GM12865 (cell line): ENCODE results near the gene STRN3.
"Not testable (repeated sequence)": the region's sequence is repeated elsewhere in the genome, so short reads cannot be mapped to it uniquely, and the experiment has no call there.

Experiments
- DNase-seq: peaks from one replicate; pipeline ENCODE4 v3.0.0; 2010; ENCODE audit warnings: low read depth
- H3K4me3 ChIP-seq: 2 replicates; pipeline ENCODE4 v1.5.1; 2011; ENCODE audit warnings: mild to moderate bottlenecking, low read depth, low read length, control low read depth
- TF ChIP-seq, protein P1 (sequence below): IDR thresholded peaks from 2 replicates; pipeline ENCODE4 v1.5.1; 2011; ENCODE audit warnings: low read length, control low read depth, low read depth, inconsistent platforms; ENCODE audit not compliant: insufficient read depth; ENCODE audit errors: missing control alignments

Gene STRN3

DNA sequence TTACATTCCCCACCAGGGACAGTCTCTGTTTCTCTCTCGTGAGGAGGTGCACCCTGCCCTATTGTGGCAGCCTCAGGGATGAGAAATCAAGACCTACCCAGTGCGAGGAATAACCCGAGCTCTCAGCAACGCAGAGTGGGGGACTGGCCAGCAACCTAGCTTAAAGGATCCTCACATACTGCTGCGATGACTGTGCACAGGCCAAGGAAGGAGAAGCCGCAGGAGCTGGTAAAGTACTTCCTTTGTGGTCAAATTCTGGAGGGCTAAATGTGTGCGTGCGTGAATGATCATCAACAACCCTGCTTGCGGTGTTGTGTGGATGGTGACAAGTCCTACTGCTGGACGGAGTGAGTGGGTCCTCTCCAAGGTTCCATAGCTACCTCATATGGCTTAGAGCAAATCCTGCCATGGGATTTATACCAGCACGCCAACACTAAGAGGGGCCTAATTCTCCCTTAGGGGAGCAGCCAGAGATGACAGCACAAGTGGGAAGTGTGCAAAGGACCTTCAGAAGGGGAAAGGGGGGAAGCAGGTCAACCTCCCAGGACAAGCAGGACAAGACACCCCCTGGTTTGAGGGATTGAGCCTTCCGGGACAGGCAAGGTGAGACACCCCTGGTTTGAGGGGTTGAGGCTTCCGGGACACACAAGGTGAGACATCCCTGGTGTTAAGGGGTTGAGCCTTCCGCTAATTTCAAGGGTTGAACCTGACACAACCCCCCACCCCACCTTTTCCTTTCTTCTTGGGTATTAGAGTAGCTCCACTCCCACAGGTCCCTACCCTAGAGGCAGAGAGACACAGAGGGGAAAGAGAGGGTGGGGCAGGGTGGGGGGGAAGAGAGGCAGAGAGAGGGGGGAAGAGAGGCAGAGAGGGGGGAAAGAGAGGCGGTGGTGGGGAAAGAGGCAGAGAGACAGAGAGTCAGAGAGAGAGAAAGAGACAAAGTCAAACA is 59.5 kb downstream of the STRN3 start:
- TF ChIP-seq, protein P1, sequence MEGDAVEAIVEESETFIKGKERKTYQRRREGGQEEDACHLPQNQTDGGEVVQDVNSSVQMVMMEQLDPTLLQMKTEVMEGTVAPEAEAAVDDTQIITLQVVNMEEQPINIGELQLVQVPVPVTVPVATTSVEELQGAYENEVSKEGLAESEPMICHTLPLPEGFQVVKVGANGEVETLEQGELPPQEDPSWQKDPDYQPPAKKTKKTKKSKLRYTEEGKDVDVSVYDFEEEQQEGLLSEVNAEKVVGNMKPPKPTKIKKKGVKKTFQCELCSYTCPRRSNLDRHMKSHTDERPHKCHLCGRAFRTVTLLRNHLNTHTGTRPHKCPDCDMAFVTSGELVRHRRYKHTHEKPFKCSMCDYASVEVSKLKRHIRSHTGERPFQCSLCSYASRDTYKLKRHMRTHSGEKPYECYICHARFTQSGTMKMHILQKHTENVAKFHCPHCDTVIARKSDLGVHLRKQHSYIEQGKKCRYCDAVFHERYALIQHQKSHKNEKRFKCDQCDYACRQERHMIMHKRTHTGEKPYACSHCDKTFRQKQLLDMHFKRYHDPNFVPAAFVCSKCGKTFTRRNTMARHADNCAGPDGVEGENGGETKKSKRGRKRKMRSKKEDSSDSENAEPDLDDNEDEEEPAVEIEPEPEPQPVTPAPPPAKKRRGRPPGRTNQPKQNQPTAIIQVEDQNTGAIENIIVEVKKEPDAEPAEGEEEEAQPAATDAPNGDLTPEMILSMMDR: no peak
- no peak for DNase-seq
- no peak overlapping the region for H3K4me3 ChIP-seq

DNA sequence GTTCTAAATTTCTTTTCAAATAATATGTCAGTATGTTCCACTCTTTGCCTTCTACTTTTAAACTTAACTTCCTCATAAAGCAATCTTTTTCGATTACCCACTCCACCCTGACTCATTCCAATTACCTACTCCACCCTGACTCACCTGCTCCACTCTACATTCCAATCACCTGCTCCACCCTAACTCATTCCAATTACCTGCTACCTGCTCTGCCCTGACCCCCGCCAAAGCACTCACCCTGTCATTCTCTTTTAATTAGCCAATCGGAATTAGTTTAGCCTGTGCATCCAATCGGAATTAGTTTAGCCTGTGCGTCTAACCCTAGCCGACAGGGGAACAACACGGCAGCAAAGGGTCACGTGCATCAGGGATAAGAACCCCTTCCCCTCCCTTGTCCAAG is 60.3 kb downstream of the STRN3 start:
- H3K4me3 ChIP-seq, DNase-seq: not testable (repeated sequence)

DNA sequence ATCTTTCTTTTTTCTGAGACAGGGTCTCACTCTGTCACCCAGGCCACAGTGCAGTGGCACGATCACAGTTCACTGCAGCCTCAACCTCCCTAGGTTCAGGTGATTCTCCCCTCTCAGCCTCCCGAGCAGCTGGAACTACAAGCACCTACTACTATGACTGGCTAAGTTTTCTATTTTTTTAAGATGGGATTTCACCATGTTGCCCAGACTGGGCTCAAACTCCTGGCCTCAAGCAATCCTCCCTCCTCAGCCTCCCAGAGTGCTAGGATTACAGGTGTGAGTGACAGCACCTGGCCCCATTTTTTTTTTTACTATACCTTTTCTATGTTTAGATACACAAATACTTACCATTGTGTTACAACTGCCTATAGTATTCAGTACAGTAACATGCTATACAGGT is 63.6 kb downstream of the STRN3 start:
- DNase-seq, H3K4me3 ChIP-seq: not testable (repeated sequence)

DNA sequence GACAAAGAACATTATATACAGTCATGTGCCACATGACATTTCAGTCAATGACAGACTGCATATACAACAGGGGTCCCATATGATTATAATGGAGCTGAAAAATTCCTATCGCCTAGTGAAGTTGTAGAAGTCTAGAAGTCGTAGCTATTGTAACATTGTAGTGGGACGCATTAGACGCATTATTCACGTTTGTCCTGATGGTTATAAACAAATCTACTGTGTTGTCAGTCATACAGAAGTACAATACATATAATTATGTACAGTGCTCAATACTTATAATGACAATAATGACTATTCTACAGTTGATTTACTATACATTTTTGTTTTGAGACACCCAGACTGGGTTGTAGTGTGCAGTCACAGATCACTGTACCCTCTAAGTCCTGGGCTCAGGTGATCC is 64.8 kb downstream of the STRN3 start:
- H3K4me3 ChIP-seq: no peak overlapping the region
- TF ChIP-seq, protein P1: no peak
- DNase-seq: no peak

DNA sequence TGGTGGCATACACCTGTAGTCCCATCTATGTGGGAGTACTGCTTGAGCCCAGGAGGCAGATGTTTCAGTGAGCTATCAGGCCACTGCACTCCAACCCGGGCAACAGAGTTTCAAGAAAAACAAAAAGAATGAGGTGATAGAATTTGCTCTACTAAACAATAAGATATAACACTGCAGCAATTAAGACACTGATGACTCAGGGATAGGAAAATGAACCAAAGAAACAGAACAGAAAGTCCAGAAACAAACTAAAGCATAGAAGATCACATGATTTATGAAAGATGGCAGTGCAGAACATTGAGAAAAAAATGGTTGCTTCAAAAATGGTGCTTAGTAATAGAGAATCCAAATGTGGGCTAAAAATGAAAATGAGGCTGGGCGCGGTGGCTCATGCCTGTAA is 66.0 kb downstream of the STRN3 start:
- H3K4me3 ChIP-seq: no peak overlapping the region
- DNase-seq: no peak
- TF ChIP-seq, protein P1: no peak

DNA sequence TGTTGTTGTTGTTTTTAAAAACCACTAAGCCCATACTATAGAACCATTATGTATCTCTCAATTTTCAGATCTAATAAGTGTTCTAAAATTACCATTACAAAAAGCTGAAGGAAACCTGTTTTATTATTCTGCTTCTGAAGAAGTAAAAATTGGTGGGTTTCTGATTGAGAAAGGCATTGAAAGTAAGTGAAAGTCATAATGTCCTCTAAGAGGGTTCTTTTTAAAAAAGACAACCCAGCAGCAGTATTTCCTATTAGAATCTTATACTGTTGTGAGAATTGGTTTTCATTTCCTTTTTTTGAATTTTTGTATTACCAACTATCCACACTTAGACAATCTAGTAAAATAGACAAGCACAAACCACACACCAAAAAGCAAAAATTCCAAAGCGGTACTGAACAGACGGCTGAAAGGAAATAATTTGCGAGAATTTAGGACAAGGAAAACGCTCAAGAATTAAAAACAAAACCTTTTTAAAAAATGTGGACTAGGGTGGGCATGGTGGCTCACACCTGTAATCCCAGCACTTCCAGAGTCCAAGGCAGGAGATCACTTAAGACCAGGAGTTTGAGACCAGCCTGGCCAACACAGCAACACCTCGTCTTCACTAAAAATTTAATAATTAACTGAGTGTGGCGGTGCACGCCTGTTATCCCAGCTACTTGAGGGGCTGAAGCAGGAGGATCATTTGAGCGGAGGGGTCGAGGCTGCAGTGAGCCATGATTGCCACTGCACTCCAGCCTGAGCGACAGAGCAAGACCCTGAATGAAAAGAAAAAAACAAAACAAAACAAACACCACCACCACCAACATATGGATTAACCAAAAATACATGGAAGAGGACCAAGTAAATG is 67.4 kb downstream of the STRN3 start:
- H3K4me3 ChIP-seq: no peak overlapping the region
- TF ChIP-seq, protein P1: no peak
- no peak for DNase-seq

DNA sequence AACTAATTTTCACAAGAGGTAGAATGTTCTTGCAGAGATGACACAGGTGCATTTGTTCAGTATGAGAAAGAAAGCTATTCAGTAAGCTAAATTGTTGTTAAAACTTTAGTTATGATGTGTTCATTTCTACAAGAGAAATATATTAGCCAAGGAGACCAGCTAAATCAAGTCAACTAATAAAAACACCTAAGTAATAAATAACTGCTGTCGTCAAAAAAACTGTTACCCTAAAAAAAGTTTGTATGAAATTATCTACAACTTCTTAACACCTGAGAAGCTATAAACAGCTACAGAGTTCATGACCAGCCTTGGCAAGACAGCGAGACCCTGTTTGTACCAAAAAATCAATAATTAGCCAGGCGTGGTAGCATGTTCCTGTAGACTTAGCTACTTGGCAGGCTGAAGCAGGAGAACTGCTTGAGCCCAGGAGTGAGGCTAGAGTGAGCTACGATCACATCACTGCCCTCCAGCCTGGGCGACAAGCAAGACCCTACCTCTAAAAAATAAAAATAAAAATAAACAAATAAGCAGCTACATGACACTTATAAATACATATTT is 68.3 kb downstream of the STRN3 start:
- no peak overlapping the region for H3K4me3 ChIP-seq
- no peak for DNase-seq
- TF ChIP-seq, protein P1: no peak
